CD1c-positive myeloid dendritic cell (primary cell): ENCODE data around the gene FAM83E.
A peak's percentile ranks its signal among the peaks of the same experiment; 100 is the strongest.
"Not testable (repeated sequence)": the region's sequence is repeated elsewhere in the genome, so short reads cannot be mapped to it uniquely, and the experiment has no call there.

Experiments used
- DNase-seq: peaks from one replicate; pipeline ENCODE4 v3.0.0-alpha.2; 2016; ENCODE audit errors: extremely low spot score

FAM83E gene

GRCh38 chr19:48611872-48612271, 3.0 kb downstream of the FAM83E start:
- peak; percentile 19 for DNase-seq

- no peak for DNase-seq
These were observed 5.2 kb downstream of the FAM83E start for GRCh38 chr19:48609571-48610108.

- peak; percentile 82 for DNase-seq
These were observed 6.0 kb downstream of the FAM83E start for GRCh38 chr19:48608798-48609263.

GRCh38 chr19:48607359-48607755, 7.5 kb downstream of the FAM83E start:
- DNase-seq = no peak

GRCh38 chr19:48606463-48607358, 8.2 kb downstream of the FAM83E start, which contains the start of gene SPACA4:
Gene SPACA4 (plus strand): TSS chr19:48606742. CDS start chr19:48606979, 237 bp downstream.
- no peak for DNase-seq

- DNase-seq = no peak
These were observed 11.0 kb downstream of the FAM83E start for GRCh38 chr19:48603850-48604249.

GRCh38 chr19:48603449-48603848, 11.4 kb downstream of the FAM83E start:
- DNase-seq = no peak

GRCh38 chr19:48603001-48603400, 11.9 kb downstream of the FAM83E start:
- no peak for DNase-seq

- DNase-seq = no peak
These were observed 14.0 kb downstream of the FAM83E start for GRCh38 chr19:48600679-48601417.

GRCh38 chr19:48598996-48599700, 15.7 kb downstream of the FAM83E start:
- DNase-seq = no peak

GRCh38 chr19:48596679-48597465, 18.0 kb downstream of the FAM83E start:
- peak; percentile 58 for DNase-seq

- no peak for DNase-seq
These were observed 18.6 kb downstream of the FAM83E start for GRCh38 chr19:48596237-48596636.

GRCh38 chr19:48595833-48596232, 19.0 kb downstream of the FAM83E start:
- DNase-seq = no peak

GRCh38 chr19:48595171-48595570, 19.7 kb downstream of the FAM83E start:
- DNase-seq = no peak

GRCh38 chr19:48591021-48591420, 23.9 kb downstream of the FAM83E start:
- peak; percentile 17 for DNase-seq

GRCh38 chr19:48588670-48589401, 26.0 kb downstream of the FAM83E start:
- peak; percentile 93 for DNase-seq

- no peak for DNase-seq
These were observed 27.5 kb downstream of the FAM83E start for GRCh38 chr19:48587387-48587786.

- DNase-seq = no peak
These were observed 32.7 kb downstream of the FAM83E start for GRCh38 chr19:48582168-48582567.

GRCh38 chr19:48578891-48579290, 36.0 kb downstream of the FAM83E start:
- no peak for DNase-seq

- not testable (repeated sequence) for DNase-seq
These were observed 37.0 kb downstream of the FAM83E start for GRCh38 chr19:48577908-48578307.
